KOPT-K1 (cell line): ENCODE results near the gene APOL4.
"Not testable (repeated sequence)": the region's sequence is repeated elsewhere in the genome, so short reads cannot be mapped to it uniquely, and the experiment has no call there.

Experiments
- H3K27ac ChIP-seq: fragments of 200-600 bp; sonication (generic); 2 replicates; pipeline ENCODE4 v1.5.1; 2016; ENCODE audit warnings: antibody characterized with exemption, mild to moderate bottlenecking, low read depth, low read length; ENCODE audit not compliant: poor library complexity, severe bottlenecking
- H3K36me3 ChIP-seq: fragments of 200-600 bp; sonication (generic); 2 replicates; pipeline ENCODE4 v1.5.1; 2017; ENCODE audit warnings: antibody characterized with exemption, mild to moderate bottlenecking, low read length, moderate library complexity; ENCODE audit not compliant: insufficient read depth
- H3K9me3 ChIP-seq: fragments of 200-600 bp; sonication (generic); 2 replicates; pipeline ENCODE4 v1.5.1; 2017; ENCODE audit warnings: antibody characterized with exemption, low read length, mild to moderate bottlenecking; ENCODE audit not compliant: insufficient read depth, poor library complexity, severe bottlenecking

The APOL4 gene

DNA sequence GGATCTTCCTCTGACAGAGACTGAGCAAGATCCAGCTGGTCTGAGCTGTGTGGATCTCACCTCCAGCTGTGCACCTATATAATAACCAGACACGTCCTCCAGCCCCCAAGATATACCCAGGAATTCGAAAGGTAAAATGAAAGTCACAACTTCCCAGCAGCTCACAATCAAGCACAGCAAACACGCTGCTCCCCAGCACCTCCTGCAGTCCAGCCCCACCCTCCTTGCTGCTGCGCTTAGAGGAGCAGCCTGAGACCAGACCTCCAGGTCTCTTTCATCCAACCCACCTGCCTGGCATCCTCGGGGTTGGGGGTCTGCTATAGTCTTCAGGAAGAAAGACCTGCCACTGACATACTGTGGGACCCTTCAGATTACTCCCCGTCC lies 3.0 kb upstream of the APOL4 start:
- Histone ChIP-seq H3K27ac (no peak overlapping the region), H3K9me3 (peaks cover 10% of the 10 kb centered on the region), H3K36me3 (no peaks in the 10 kb centered on the region)

DNA sequence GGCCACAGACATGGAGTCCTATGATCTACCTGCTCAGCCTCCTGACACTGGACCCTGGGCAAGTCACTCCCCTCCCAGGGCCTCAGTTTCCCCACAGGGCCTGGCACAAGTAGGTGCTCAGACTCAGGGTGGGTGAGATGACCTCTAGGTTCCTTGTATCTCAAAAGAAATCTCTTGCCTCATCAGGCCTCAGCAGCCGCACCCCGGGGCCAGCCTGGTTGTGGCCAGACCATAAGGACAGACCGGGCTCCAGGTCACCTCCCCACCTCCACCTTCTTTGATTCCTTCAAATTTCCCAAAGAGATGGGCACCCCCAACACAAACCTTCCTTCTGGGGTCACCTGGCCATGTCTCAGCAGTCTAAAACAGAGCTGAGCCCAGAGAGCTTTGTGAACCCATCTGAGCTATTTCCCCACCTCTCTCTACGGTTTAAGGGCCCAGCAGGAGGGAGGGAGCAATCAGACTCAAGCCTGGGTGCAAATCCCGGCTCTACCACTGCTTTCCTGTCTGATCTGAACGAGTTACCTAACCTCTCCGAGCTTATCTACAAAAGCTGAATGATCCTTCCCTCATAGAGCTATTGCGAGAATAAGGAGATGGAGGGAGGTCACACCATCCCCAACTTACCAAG lies 2.5 kb upstream of the APOL4 start:
- peaks cover 5% of the 10 kb centered on the region for H3K9me3 ChIP-seq
- no peak overlapping the region for H3K27ac ChIP-seq
- H3K36me3 ChIP-seq, result no peaks in the 10 kb centered on the region

DNA sequence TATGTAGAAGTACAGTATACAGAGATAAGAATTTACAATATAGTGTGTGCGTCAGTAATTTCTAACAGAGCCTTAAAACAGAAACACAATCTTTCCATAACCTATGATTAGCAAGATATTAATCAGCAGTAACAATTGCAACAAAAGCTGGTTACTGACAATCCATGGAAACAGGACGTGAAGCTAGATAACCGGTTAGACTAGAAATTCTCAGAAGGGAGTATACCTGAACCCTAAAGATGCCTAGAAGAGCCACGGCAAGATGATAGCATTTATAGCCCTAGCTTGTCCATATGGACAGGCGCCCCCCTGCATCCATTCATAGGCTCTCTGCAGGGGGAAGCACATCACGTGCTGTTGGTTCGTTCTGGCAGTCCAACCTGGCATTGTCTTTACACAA lies 1.8 kb upstream of the APOL4 start:
- H3K36me3 ChIP-seq, H3K9me3 ChIP-seq, H3K27ac ChIP-seq: not testable (repeated sequence)

DNA sequence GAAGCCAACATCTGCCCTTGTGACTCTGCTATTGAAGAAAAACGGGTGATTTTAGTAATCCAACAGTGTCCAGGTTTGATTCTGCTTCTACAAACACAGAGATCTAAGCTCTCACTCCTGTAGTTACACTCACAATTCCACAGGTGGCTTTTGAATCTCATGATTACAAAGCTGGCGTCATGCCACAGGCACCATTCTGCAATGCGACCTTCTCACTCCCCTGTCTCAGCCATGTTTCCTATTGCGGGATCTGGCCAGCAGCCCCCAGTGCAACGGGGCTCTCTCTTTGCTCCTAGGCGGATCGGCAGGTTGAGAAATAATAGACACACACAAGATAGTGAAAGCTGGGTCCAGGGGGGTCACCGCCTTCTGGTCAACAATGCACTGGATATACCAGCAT lies 1.3 kb upstream of the APOL4 start:
- not testable (repeated sequence) for H3K27ac ChIP-seq, H3K36me3 ChIP-seq, H3K9me3 ChIP-seq

DNA sequence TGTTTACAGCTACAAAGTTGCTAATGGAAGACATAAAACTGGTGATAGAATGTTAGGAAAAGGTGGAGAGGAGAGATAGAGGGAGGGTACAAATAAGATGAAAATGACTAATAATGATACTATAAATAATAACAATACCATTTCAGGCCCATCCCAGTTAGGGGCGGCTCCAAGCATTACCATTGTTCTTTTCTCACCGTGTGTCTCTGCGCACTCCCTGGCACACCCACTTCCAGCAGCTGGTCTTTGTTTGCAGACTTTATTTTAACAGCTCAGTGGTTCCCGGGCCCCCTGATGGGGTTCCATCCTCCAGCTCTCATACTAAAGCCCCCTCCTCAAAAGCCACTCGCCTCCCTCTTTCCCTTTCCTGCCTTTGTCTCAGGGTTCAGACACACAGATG lies 584 bp downstream of the APOL4 start:
- H3K9me3 ChIP-seq, H3K36me3 ChIP-seq, H3K27ac ChIP-seq: not testable (repeated sequence)

DNA sequence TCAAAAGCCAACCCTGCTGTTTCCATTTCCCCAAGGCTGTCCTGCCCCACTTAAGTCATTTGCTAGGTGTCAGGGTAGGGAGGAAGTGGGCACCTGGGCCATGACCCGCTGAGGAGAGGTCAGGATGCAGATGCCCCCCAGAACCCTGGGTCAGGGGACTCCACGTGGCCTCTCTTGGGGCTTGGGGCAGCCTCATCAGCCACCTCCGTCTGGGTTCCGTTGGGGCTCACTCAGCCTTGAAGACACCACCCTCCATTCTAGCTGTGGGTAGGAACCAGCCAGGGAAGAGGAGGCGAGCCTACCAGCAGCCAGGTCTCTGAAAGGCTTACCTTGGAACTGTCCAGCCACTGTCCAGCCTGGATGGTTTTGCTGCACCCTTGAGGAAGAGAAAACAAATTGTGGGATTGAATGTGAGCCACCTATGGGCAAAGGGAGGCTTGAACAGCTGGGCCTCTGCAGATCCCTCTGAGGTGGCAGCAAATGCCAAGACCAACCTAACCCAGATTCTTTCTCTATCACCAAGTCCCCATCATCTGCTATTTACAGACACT lies 2.5 kb downstream of the APOL4 start:
- no peaks in the 10 kb centered on the region for H3K36me3 ChIP-seq
- H3K27ac ChIP-seq, result no peak overlapping the region
- H3K9me3 ChIP-seq, result no peaks in the 10 kb centered on the region

DNA sequence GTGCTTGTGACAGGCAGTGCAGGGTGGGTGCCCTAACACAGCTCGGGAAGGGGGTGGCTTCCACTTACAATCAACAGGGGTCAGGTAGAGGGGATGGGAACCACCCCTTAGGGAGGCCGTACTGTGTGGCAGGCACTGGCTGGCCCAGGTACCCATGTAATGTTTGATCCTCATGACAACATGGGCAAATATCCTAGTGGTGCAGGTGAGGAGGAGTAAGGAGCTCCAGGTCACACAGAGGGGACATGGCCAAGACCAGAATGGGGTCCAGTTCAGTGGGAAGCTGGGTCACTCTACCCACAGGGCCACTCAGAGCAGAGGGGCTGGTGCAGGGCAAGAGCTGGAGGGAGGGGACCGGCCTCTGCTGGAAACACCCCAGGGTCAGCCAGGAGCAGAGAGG lies 3.1 kb downstream of the APOL4 start:
- peak overlapping the region; percentile 3 for H3K27ac ChIP-seq
- H3K36me3 ChIP-seq, result no peaks in the 10 kb centered on the region
- no peaks in the 10 kb centered on the region for H3K9me3 ChIP-seq

DNA sequence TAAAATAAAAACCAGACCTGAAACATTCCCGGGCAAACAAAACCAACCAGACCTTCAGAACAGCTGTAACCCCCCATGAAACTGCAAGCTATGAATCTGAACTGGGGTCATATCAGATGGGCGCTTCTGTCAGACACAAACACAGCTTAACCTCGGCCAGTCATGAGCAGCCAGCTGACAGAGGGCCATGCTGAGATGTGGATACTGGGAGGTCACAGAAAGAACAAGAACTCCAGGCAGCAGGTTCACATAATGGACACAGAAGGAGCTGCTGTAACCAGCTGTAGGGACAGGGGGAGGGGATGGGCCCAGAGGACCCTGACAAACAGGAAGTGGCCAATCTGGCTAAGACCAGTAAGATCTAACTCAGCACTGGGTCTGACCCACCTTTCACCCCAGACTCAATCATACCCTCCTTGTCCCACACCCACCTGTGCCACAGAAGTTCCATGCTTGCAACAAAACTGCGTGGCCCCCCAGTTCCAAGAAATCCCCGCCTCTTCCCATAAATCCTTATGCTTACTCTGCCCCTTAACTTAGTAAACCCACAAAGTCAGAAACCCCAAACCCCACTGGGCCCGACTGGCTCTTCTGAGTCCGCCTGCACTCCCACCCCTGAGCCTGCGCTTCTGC lies 4.0 kb downstream of the APOL4 start:
- no peaks in the 10 kb centered on the region for H3K9me3 ChIP-seq
- H3K27ac ChIP-seq, result peak overlapping the region; percentile 3
- H3K36me3 ChIP-seq, result no peaks in the 10 kb centered on the region

DNA sequence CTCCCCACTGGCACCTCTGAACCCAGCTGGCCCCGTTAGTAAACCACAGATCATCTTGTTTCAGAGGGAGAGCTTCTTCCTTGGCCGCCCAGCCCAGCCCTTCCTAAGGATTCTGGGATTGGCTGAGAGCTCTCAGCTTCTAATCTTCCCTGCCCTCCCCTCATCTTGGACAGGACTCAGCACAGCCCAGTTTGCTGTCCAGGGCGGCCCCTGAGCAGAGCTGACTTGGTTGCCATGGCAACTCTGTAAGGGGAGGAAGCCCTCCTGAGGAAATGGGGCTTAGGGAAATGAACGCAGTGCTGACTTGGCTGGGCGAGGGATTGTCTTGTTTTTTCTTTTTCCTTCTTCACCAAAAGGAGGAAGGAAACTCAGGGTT lies 4.6 kb downstream of the APOL4 start:
- H3K9me3 ChIP-seq, result no peaks in the 10 kb centered on the region
- H3K36me3 ChIP-seq, result no peaks in the 10 kb centered on the region
- H3K27ac ChIP-seq, result no peak overlapping the region

DNA sequence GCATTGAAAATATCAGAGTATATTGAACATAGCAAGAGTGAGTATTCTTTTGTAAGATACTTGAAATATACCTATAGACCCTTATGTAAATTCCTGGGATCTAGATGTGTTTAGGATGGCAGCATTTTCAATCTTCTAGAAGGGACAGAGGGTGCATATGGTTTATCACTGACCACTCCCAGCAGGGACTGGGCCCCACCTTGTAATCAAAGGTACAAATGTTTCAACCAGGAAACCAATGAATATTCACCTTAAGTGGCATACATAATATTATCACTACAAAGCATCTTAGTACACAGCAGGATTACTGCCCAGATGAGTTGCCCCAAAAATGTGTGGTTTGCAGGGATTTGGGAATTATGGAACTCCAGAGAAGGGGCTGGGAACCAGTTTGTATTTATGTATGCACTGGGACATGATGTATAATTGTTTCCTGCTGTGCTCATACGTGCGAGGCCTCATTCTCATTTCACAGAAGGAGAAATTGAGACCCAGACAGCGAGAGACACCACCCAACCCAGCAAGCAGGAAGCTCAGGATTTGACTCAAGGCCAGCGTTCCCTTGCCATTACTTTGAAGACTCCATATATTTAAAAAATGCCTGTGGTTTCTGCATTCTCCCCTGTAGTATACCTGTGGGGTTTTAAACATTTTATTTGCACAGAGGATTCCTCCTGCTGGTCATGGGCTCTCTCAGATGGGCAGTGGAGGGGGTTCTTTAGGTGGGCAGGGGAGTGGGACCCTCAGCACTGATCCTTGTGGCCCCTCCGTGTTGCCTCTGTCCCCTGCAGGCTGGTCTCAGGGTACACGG lies 5.2 kb downstream of the APOL4 start:
- H3K36me3 ChIP-seq, result no peaks in the 10 kb centered on the region
- no peak overlapping the region for H3K27ac ChIP-seq
- no peaks in the 10 kb centered on the region for H3K9me3 ChIP-seq

DNA sequence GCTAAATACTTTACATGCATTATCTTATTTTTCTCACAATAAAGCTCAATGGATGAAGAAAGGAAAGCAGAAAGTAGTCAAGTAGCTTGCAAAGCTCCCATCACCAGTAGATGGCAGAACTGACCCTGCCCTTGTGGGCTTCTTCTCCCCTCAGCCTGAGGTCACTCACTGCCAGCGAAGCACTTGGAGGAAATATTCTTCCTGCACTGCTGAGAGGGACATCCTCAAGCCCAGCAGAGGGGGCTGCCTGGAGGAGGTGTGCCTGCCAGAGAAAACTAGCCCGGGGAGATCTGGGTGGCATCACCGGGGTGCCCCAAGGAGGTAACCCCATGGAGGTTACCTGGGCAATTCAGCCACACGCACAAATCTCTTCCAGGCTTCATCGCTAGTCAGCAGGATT lies 6.6 kb downstream of the APOL4 start:
- Histone ChIP-seq H3K36me3 (no peaks in the 10 kb centered on the region), H3K27ac (no peak overlapping the region), H3K9me3 (no peaks in the 10 kb centered on the region)

DNA sequence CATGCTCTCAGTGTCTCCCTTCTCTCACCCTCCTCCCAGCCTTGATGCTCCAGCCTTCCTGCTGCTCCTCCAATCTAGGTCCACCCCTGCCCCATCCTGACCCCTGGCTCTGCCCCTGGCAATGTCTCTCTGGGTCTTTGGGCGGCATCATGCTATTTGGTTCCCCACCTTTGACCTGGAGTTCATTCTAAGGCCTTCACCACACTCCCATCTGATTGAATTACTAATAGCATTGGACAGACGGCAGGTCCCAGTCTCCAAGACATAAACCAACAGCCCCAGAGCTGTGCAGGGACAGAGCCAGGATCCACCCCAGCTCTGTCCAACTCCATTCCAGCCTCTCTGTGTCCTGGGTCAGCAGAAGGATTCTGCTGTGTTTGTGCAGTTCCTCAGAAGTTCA lies 7.2 kb downstream of the APOL4 start:
- Histone ChIP-seq H3K27ac (no peak overlapping the region), H3K9me3 (no peaks in the 10 kb centered on the region), H3K36me3 (no peaks in the 10 kb centered on the region)

DNA sequence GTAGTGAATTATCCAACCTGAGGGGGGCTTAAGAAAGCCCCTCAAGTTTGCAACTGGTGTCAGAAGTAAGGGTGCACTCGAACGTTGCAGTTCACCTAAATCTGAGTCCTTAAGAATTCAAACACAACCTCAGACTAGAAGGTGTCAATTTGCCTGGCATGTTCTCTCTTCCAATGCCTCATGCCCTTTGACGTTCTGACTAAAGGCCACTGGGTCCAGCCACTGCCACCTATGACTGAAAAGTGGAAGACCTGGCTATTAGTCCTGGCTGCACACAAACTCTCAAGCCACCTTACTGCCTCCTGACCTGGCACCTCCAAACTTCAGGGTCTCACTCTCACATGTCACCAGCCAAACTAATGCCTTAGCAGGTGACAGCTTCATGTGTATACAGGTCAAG lies 8.0 kb downstream of the APOL4 start:
- Histone ChIP-seq H3K9me3 (no peaks in the 10 kb centered on the region), H3K36me3 (no peaks in the 10 kb centered on the region), H3K27ac (no peak overlapping the region)

DNA sequence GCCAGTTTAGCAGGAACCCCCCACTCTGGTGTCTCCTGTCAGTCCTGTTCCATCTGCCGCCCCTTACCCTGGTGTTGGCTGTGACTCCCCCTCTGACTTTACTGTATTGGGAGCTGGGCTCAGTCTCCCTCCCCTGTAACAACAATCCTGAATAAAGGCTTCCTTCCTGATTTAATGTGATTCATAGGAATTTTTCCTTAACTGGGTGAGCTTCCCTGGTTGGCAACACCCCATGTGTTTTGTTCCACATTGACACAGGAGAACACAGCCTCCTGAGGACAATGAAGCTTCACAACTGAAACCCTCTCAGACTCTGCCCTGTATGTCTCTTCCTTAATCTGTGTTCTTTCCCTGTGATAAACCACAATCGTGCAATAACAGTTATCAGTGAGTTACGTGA lies 8.4 kb downstream of the APOL4 start:
- Histone ChIP-seq H3K9me3 (no peaks in the 10 kb centered on the region), H3K27ac (no peak overlapping the region), H3K36me3 (no peaks in the 10 kb centered on the region)

DNA sequence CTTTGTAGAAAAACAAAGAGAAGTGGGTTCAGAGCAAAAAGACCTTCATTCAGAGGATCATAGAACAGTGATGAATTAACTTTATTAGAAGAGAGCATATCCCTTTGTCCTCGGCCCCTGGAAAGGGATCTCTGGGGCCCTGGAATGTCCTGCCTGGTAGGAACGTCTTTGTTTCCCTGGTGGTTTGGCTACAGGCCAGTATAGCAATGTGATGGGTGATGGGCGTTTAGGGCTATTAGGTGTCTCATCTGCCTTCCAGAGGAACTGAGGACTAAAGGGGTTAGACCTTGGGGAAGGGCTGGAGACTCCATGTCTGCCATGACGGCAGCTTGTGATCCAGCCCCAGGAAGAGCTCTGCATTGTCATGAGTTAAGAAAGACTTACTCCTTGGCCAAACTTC lies 9.1 kb downstream of the APOL4 start:
- no peaks in the 10 kb centered on the region for H3K9me3 ChIP-seq

More for the DNA sequence above, 9.1 kb downstream of the APOL4 start:
- Histone ChIP-seq H3K27ac (no peak overlapping the region), H3K36me3 (no peaks in the 10 kb centered on the region)
